GM06990 (cell line): ENCODE results near the gene ABHD12B.

Source experiments
- DNase-seq: peaks from one replicate; pipeline ENCODE4 v3.0.0-alpha.2; 2011; ENCODE audit not compliant: insufficient read length; ENCODE audit errors: extremely low read depth
- H3K27me3 ChIP-seq: replicated peaks from 2 replicates; pipeline ENCODE4 v1.6.0; 2011; ENCODE audit warnings: low read length; ENCODE audit not compliant: control insufficient read depth, insufficient read depth
- H3K36me3 ChIP-seq: 2 replicates; pipeline ENCODE4 v1.5.1; 2011; ENCODE audit warnings: low read length; ENCODE audit not compliant: control insufficient read depth, insufficient read depth
- H3K4me3 ChIP-seq: replicated peaks from 2 replicates; pipeline ENCODE4 v1.5.1; 2011; ENCODE audit warnings: low read depth, mild to moderate bottlenecking, control low read depth, low read length
- CTCF ChIP-seq: IDR thresholded peaks from 2 replicates; pipeline ENCODE4 v1.5.1; 2011; ENCODE audit warnings: low read length, control low read depth, mild to moderate bottlenecking, inconsistent platforms; ENCODE audit not compliant: insufficient read depth, poor library complexity, severe bottlenecking

Gene ABHD12B

GRCh38 chr14:50860478-50861086 is 11.3 kb upstream of the ABHD12B start:
- peak; percentile 65 for TF ChIP-seq CTCF
- Histone ChIP-seq H3K27me3 (no peaks in the 10 kb centered on the region), H3K36me3 (no peaks in the 10 kb centered on the region), H3K4me3 (peak overlapping the region; percentile 64)
- DNase-seq: peak; percentile 38

GRCh38 chr14:50862036-50862570 is 9.8 kb upstream of the ABHD12B start:
- no peak for DNase-seq
- no peak overlapping the region for H3K4me3 ChIP-seq
- H3K36me3 ChIP-seq: no peaks in the 10 kb centered on the region
- TF ChIP-seq CTCF: no peak
- no peaks in the 10 kb centered on the region for H3K27me3 ChIP-seq

GRCh38 chr14:50864237-50864636 is 7.6 kb upstream of the ABHD12B start:
- H3K4me3 ChIP-seq: no peak overlapping the region
- TF ChIP-seq CTCF: no peak
- H3K36me3 ChIP-seq: no peaks in the 10 kb centered on the region
- no peaks in the 10 kb centered on the region for H3K27me3 ChIP-seq
- no peak for DNase-seq

GRCh38 chr14:50864946-50865345 is 6.9 kb upstream of the ABHD12B start:
- no peak for TF ChIP-seq CTCF
- no peak for DNase-seq
- Histone ChIP-seq H3K4me3 (no peak overlapping the region), H3K36me3 (no peaks in the 10 kb centered on the region), H3K27me3 (no peaks in the 10 kb centered on the region)

- TF ChIP-seq CTCF: no peak
- Histone ChIP-seq H3K27me3 (no peaks in the 10 kb centered on the region), H3K36me3 (no peaks in the 10 kb centered on the region), H3K4me3 (no peak overlapping the region)
- DNase-seq: no peak
Observed at GRCh38 chr14:50865391-50866076, 6.3 kb upstream of the ABHD12B start.
